HL-60/S4 treated with phorbol 12-myristate 13-acetate at 8.2 ng/mL for 4 days and 3 days (cell line): Measurements from ENCODE around the gene DAW1.
"Not testable (repeated sequence)": the region's sequence is repeated elsewhere in the genome, so short reads cannot be mapped to it uniquely, and the experiment has no call there.

Experiments used
- in situ Hi-C: fragments of 300-500 bp; cut with MboI; formaldehyde crosslinking; loops from 2 replicates; pipeline ENCODE4 v1.15.0; 2022; ENCODE audit warnings: low sequenced_read_pairs

The DAW1 gene

GRCh38 chr2:227871375-227871791, at the start of gene DAW1:
TSS of gene DAW1 (plus strand) at chr2:227871631. CDS start at chr2:227871690, 59 bp downstream.
- in situ Hi-C loops: no loop called here

GRCh38 chr2:227822416-227823003, 48.9 kb upstream of the DAW1 start:
- in situ Hi-C loops: no loop called here

- in situ Hi-C loops: no loop called here
Measured at GRCh38 chr2:227823922-227824321, 47.5 kb upstream of the DAW1 start.

GRCh38 chr2:227824711-227825110, 46.7 kb upstream of the DAW1 start:
- in situ Hi-C loops: no loop called here

GRCh38 chr2:227826019-227826521, 45.4 kb upstream of the DAW1 start:
- in situ Hi-C loops: no loop called here

GRCh38 chr2:227826563-227826962, 44.9 kb upstream of the DAW1 start:
- in situ Hi-C loops: no loop called here

GRCh38 chr2:227827143-227827542, 44.3 kb upstream of the DAW1 start:
- in situ Hi-C loops: no loop called here

- in situ Hi-C loops: no loop called here
Measured at GRCh38 chr2:227828477-227828912, 42.9 kb upstream of the DAW1 start.

GRCh38 chr2:227829337-227829736, 42.1 kb upstream of the DAW1 start:
- in situ Hi-C loops: no loop called here

- in situ Hi-C loops: no loop called here
Measured at GRCh38 chr2:227834423-227834822, 37.0 kb upstream of the DAW1 start.

GRCh38 chr2:227834916-227835650, 36.3 kb upstream of the DAW1 start:
- in situ Hi-C loops: no loop called here

- in situ Hi-C loops: not testable (repeated sequence)
Measured at GRCh38 chr2:227839339-227840129, 31.9 kb upstream of the DAW1 start.

GRCh38 chr2:227846831-227847230, 24.6 kb upstream of the DAW1 start:
- in situ Hi-C loops: no loop called here

- in situ Hi-C loops: no loop called here
Measured at GRCh38 chr2:227848146-227848545, 23.3 kb upstream of the DAW1 start.

- in situ Hi-C loops: no loop called here
Measured at GRCh38 chr2:227848586-227848985, 22.8 kb upstream of the DAW1 start.

GRCh38 chr2:227849906-227850305, 21.5 kb upstream of the DAW1 start:
- in situ Hi-C loops: no loop called here

GRCh38 chr2:227853204-227853629, 18.2 kb upstream of the DAW1 start:
- in situ Hi-C loops: no loop called here

- in situ Hi-C loops: no loop called here
Measured at GRCh38 chr2:227853765-227854271, 17.6 kb upstream of the DAW1 start.

GRCh38 chr2:227855440-227855839, 16.0 kb upstream of the DAW1 start:
- in situ Hi-C loops: no loop called here

GRCh38 chr2:227856697-227857096, 14.7 kb upstream of the DAW1 start:
- in situ Hi-C loops: no loop called here

- in situ Hi-C loops: no loop called here
Measured at GRCh38 chr2:227860221-227860641, 11.2 kb upstream of the DAW1 start.
